WI38 (cell line): ENCODE measurements around the gene CORO1A.
"Not testable (repeated sequence)": the region's sequence is repeated elsewhere in the genome, so short reads cannot be mapped to it uniquely, and the experiment has no call there.

Experiments
- H3K4me3 ChIP-seq: 2 replicates; pipeline ENCODE4 v1.5.1; 2011; ENCODE audit warnings: low read depth, mild to moderate bottlenecking, control low read depth, low read length
- TF ChIP-seq, protein P1 (sequence below): IDR thresholded peaks from 2 replicates; pipeline ENCODE4 v1.5.1; 2012; ENCODE audit warnings: low read depth, mild to moderate bottlenecking, control low read depth, low read length

CORO1A gene

GRCh38 chr16:30186444-30186781 lies 3.0 kb downstream of the CORO1A start:
- H3K4me3 ChIP-seq, result no peak overlapping the region
- TF ChIP-seq, protein P1, sequence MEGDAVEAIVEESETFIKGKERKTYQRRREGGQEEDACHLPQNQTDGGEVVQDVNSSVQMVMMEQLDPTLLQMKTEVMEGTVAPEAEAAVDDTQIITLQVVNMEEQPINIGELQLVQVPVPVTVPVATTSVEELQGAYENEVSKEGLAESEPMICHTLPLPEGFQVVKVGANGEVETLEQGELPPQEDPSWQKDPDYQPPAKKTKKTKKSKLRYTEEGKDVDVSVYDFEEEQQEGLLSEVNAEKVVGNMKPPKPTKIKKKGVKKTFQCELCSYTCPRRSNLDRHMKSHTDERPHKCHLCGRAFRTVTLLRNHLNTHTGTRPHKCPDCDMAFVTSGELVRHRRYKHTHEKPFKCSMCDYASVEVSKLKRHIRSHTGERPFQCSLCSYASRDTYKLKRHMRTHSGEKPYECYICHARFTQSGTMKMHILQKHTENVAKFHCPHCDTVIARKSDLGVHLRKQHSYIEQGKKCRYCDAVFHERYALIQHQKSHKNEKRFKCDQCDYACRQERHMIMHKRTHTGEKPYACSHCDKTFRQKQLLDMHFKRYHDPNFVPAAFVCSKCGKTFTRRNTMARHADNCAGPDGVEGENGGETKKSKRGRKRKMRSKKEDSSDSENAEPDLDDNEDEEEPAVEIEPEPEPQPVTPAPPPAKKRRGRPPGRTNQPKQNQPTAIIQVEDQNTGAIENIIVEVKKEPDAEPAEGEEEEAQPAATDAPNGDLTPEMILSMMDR, result no peak

- TF ChIP-seq, protein P1, result peak; percentile 48
- no peak overlapping the region for H3K4me3 ChIP-seq
Observed at GRCh38 chr16:30186782-30187555, 3.6 kb downstream of the CORO1A start.

GRCh38 chr16:30187556-30187865 lies 4.1 kb downstream of the CORO1A start:
- TF ChIP-seq, protein P1, result no peak
- H3K4me3 ChIP-seq, result no peak overlapping the region

DNA sequence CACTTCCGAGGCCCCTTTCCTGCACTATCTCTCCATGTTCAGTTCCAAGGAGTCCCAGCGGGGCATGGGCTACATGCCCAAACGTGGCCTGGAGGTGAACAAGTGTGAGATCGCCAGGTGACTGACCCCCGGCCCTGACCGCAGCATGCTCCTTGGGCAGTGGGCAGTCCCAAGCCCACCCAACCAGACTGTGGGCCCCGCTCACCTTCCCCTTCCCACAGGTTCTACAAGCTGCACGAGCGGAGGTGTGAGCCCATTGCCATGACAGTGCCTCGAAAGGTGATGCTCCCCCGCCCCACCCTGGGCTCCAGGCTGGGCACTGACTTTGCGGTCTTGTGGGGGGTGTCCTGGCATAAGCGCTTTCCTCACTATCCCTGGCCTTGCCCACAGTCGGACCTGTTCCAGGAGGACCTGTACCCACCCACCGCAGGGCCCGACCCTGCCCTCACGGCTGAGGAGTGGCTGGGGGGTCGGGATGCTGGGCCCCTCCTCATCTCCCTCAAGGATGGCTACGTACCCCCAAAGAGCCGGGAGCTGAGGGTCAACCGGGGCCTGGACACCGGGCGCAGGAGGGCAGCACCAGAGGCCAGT lies 4.7 kb downstream of the CORO1A start:
- TF ChIP-seq, protein P1, result no peak
- no peak overlapping the region for H3K4me3 ChIP-seq

- H3K4me3 ChIP-seq, result not testable (repeated sequence)
Observed at GRCh38 chr16:30191158-30191557, 7.8 kb downstream of the CORO1A start.

- not testable (repeated sequence) for H3K4me3 ChIP-seq
Observed at GRCh38 chr16:30193098-30193497, 9.7 kb downstream of the CORO1A start.

GRCh38 chr16:30193615-30194014 lies 10.2 kb downstream of the CORO1A start, which contains the start of the genes BOLA2B and SLX1A:
TSS of gene BOLA2B (minus strand) at chr16:30193666. CDS start at chr16:30193595, 71 bp downstream.
TSS of gene SLX1A (plus strand) at chr16:30193875. CDS start at chr16:30194085, 210 bp downstream.
- H3K4me3 ChIP-seq, result peak within 1 kb of the TSS; percentile 50; the same call in 1 of the 2 replicates

- H3K4me3 ChIP-seq, result peak overlapping the region; percentile 50; the same call in 1 of the 2 replicates
Observed at GRCh38 chr16:30194172-30194925, 10.9 kb downstream of the CORO1A start.

DNA sequence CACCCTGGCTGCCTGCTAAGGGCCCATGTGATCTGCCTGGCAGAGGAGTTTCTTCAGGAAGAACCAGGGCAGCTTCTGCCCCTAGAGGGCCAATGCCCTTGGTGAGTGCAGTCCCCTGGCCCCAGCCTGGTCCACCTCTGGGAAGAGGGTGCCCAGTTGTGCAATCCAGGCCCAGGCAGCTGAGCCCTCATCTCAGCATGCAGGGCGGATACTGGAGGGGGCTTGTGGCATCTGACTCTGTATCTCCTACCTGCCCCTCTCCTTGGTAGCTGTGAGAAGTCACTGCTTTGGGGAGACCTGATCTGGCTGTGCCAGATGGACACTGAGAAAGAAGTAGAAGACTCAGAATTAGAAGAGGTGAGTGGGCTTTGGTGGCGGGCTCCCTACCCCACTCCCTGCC lies 13.6 kb downstream of the CORO1A start:
- H3K4me3 ChIP-seq, result not testable (repeated sequence)

GRCh38 chr16:30199049-30199448 lies 15.6 kb downstream of the CORO1A start, which contains the start of gene SULT1A3:
TSS of gene SULT1A3 (plus strand) at chr16:30199255. CDS start at chr16:30200729, 1,474 bp downstream.
- not testable (repeated sequence) for H3K4me3 ChIP-seq

GRCh38 chr16:30199608-30200343 lies 16.4 kb downstream of the CORO1A start:
- H3K4me3 ChIP-seq, result not testable (repeated sequence)

DNA sequence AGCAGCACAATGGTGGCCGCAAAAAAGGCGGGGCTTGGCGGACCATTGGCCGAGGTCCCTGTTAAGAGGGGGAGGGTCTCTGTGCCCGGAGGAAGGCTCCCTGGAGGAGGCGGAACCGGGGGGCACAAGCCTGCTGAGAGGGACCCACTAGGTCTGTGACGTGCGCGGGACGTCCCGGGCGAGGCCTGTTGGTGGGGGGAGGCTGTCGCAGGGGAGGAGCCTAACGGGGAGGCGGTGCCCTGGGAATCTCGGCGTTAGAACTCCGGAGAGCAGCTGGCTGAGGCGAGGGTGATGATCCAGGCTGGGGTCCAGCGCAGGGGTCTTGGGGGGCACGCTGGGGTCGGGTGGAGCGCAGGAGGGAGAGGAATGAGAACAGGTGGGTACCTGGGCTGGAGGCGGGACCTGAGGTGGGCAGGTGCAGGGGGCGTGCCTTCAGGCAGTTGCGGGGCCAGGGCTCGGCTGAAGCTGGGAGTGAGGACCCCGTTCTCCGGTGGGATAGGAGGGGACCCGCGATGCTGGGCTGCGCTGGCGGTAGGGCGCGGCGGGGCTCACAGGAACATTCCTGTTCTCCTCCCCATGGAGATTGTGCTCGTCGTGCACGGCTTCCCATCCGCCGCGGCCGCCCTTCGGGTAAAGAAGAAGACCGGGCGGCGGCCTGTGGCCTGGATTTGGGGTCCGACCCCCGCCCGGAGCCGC lies 22.3 kb downstream of the CORO1A start:
- H3K4me3 ChIP-seq, result peak overlapping the region; percentile 51

- H3K4me3 ChIP-seq, result peak overlapping the region; percentile 51
Observed at GRCh38 chr16:30206252-30206651, 22.9 kb downstream of the CORO1A start.
